Measurements from ENCODE around the gene TBC1D22A. TPM values are rescaled to one million over a fixed set of nuclear protein-coding genes. Genes with fewer than 3 reads are reported as not detected.

TBC1D22A gene
- total and polyA plus RNA-seq, 9 of the 15 experiments (the other 6 are each of a cell fraction or from before 2014, with no cell fraction given), result 0.20 to 11.5 (median 5.2) TPM

GRCh38 chr22:47112994-47113852 is 350.8 kb downstream of the TBC1D22A start:
- DNase-seq (ENCODE audit: extremely low read depth in 1 of 4, low spot score in 3 of 4), result no peak
- Histone ChIP-seq H3K9me3 (replicated peaks; ENCODE audit: control insufficient read depth, insufficient read depth, low read depth, low read length) (no peaks in the 10 kb centered on the region), H2AFZ (ENCODE audit: low read depth, low read length) (no peak overlapping the region), H3K4me2 (ENCODE audit: insufficient read depth, low read length) (no peak overlapping the region), H3K9ac (ENCODE audit: insufficient read depth in 1 of 2, low read depth in 2 of 2, low read length in 2 of 2) (no peak overlapping the region), H3K36me3 (ENCODE audit: control insufficient read depth, insufficient read depth, low read length) (no peaks in the 10 kb centered on the region), H3K4me3 (no peak overlapping the region), H3K79me2 (ENCODE audit: control insufficient read depth, insufficient read depth, low read length) (no peaks in the 10 kb centered on the region), H3K27ac (ENCODE audit: extremely low read depth, low read depth, low read length) (no peak overlapping the region), H3K4me1 (replicated peaks in 1 of 2; ENCODE audit: control insufficient read depth in 2 of 2, insufficient read depth in 2 of 2, low read length in 2 of 2) (peaks cover 0 to 12% of the 10 kb centered on the region in 2 experiments; a peak in 2 of 5 replicates), H3K9me1 (ENCODE audit: control insufficient read depth, insufficient read depth, low read length) (no peaks in the 10 kb centered on the region), H4K20me1 (replicated peaks; ENCODE audit: control insufficient read depth, insufficient read depth, low read length) (no peaks in the 10 kb centered on the region), H3K27me3 (ENCODE audit: control insufficient read depth in 2 of 2, insufficient read depth in 2 of 2, low read length in 2 of 2) (no peaks in the 10 kb centered on the region)
- in situ Hi-C loops (cut with MboI) (no loop called here), intact Hi-C loops (cut with micrococcal nuclease) (no loop called here)
- WGBS (ENCODE audit: insufficient coverage, low coverage, missing lambda C conversion rate), result 65% methylated on average over 13 of the region's 17 CpGs
- CTCF ChIA-PET (ENCODE audit: low intra/inter-chr PET ratio), result no interaction called here
- no TSS peak for BruUV-seq (replicated peaks)
- POLR2A ChIA-PET, result interaction anchor here (0.5 to 0.6 kb wide), 2 partner anchors 24 to 95 kb away, joined by 3 read pairs; no protein-coding TSS in a partner anchor
- ATAC-seq, result no peak
- no peak for FAIRE-seq
- TF ChIP-seq, protein P1, sequence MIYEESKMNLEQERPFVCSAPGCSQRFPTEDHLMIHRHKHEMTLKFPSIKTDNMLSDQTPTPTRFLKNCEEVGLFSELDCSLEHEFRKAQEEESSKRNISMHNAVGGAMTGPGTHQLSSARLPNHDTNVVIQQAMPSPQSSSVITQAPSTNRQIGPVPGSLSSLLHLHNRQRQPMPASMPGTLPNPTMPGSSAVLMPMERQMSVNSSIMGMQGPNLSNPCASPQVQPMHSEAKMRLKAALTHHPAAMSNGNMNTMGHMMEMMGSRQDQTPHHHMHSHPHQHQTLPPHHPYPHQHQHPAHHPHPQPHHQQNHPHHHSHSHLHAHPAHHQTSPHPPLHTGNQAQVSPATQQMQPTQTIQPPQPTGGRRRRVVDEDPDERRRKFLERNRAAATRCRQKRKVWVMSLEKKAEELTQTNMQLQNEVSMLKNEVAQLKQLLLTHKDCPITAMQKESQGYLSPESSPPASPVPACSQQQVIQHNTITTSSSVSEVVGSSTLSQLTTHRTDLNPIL (CRISPR knock-in tag; IDR thresholded peaks at IDR 0.05), result no peak
- TF ChIP-seq ZNF707 (CRISPR knock-in tag; conservative IDR thresholded peaks at IDR 0.05) (no peak), ZC3H4 (CRISPR knock-in tag; IDR thresholded peaks at IDR 0.05; ENCODE audit: borderline replicate concordance) (no peak), ETV1 (tag; conservative IDR thresholded peaks at IDR 0.05; ENCODE audit: low read depth) (no peak), PATZ1 (CRISPR knock-in tag; IDR thresholded peaks at IDR 0.05; ENCODE audit: borderline replicate concordance) (no peak), ZNF165 (CRISPR knock-in tag; IDR thresholded peaks at IDR 0.05; ENCODE audit: borderline replicate concordance) (no peak), SMAD4 (CRISPR knock-in tag; conservative IDR thresholded peaks at IDR 0.05) (no peak), SOX6 (IDR thresholded peaks at IDR 0.05) (no peak), CEBPG (CRISPR knock-in tag; IDR thresholded peaks at IDR 0.05) (no peak), CEBPG (tag; conservative IDR thresholded peaks at IDR 0.05 in 1 of 2, IDR thresholded peaks at IDR 0.05 in 1 of 2) (no peak), CBFA2T2 (conservative IDR thresholded peaks at IDR 0.05) (no peak), ZNF12 (CRISPR knock-in tag; IDR thresholded peaks at IDR 0.05) (no peak), YY1 (IDR thresholded peaks at IDR 0.05; ENCODE audit: borderline replicate concordance in 1 of 3, control insufficient read depth in 1 of 3, extremely low read depth in 1 of 3, insufficient read depth in 3 of 3, insufficient read length in 1 of 3, insufficient replicate concordance in 2 of 3, low read depth in 1 of 3, low read length in 2 of 3) (no peak)
- TF ChIP-seq, protein P2, sequence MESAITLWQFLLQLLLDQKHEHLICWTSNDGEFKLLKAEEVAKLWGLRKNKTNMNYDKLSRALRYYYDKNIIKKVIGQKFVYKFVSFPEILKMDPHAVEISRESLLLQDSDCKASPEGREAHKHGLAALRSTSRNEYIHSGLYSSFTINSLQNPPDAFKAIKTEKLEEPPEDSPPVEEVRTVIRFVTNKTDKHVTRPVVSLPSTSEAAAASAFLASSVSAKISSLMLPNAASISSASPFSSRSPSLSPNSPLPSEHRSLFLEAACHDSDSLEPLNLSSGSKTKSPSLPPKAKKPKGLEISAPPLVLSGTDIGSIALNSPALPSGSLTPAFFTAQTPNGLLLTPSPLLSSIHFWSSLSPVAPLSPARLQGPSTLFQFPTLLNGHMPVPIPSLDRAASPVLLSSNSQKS (CRISPR knock-in tag; IDR thresholded peaks at IDR 0.05), result no peak
- TF ChIP-seq, protein P3, sequence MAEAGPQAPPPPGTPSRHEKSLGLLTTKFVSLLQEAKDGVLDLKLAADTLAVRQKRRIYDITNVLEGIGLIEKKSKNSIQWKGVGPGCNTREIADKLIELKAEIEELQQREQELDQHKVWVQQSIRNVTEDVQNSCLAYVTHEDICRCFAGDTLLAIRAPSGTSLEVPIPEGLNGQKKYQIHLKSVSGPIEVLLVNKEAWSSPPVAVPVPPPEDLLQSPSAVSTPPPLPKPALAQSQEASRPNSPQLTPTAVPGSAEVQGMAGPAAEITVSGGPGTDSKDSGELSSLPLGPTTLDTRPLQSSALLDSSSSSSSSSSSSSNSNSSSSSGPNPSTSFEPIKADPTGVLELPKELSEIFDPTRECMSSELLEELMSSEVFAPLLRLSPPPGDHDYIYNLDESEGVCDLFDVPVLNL (CRISPR knock-in tag; IDR thresholded peaks at IDR 0.05; ENCODE audit: low read depth), result no peak

Data from K562 (cell line).